ENCODE results near the gene OGFRL1. TPM values are rescaled to one million over a fixed set of nuclear protein-coding genes. Genes with fewer than 3 reads are reported as not detected.

Gene OGFRL1
- total and polyA plus RNA-seq, 2 of the 13 experiments (the other 11 are each of a cell fraction or from before 2014, with no cell fraction given) = 0.26 to 0.80 TPM

DNA sequence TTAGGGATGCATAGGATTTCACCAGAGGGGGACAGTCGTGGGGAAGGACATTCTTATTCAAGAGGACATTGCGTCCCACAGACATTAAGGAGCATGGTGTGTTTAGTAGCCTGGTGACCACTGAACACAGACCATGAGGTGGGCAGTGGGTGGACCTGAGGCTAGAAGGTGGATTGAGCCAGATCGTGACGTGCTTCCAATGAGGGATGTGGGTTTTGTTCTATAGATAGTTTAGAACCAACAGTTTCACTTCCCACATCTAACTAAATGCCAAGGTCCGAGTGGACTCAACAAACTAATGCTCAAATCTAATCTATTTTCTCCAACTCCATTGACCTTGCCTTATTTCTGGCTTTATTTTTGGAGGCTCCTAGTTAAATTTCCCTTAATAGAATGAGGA is 58.5 kb downstream of the OGFRL1 start:
- no peak overlapping the region for H2AFZ ChIP-seq (ENCODE audit: low read length)
- ATAC-seq = no peak
- no peaks in the 10 kb centered on the region for H3K4me1 ChIP-seq (ENCODE audit: insufficient read depth, low read length)
- CTCF ChIA-PET (ENCODE audit: low intra/inter-chr PET ratio, low total read pairs) = no interaction called here
- in situ Hi-C loops (cut with HindIII; ENCODE audit: extremely low pct_ligation_motif_present, low pct_unique_long_range_greater_than_20kb) (no loop called here), intact Hi-C loops (cut with micrococcal nuclease; ENCODE audit: unreplicated experiment) (no loop called here)
- no peaks in the 10 kb centered on the region for H3K9me3 ChIP-seq (ENCODE audit: low read length)
- H3K27me3 ChIP-seq (ENCODE audit: control insufficient read depth in 1 of 2, insufficient read depth in 2 of 2, low read length in 2 of 2) = no peaks in the 10 kb centered on the region
- H3K4me2 ChIP-seq (ENCODE audit: low read depth, low read length) = no peak overlapping the region
- DNase-seq (ENCODE audit: low spot score) = no peak
- FAIRE-seq = no peak
- H3K36me3 ChIP-seq (replicated peaks in 1 of 2; ENCODE audit: control insufficient read depth in 1 of 2, insufficient read depth in 2 of 2, low read length in 2 of 2) = no peaks in the 10 kb centered on the region
- POLR2A ChIA-PET = no interaction called here
- H3K9ac ChIP-seq (ENCODE audit: insufficient read depth, low read depth, low read length) = no peak overlapping the region
- no peak overlapping the region for H3K27ac ChIP-seq (ENCODE audit: extremely low read length, insufficient read depth, low read length)
- BruUV-seq (replicated peaks) = no TSS peak
- H3K4me3 ChIP-seq (replicated peaks in 1 of 3; ENCODE audit: insufficient read depth in 1 of 3, low read depth in 2 of 3, low read length in 3 of 3) = no peak overlapping the region
- no peaks in the 10 kb centered on the region for H4K20me1 ChIP-seq (ENCODE audit: insufficient read depth, low read length)
- 1% methylated on average over 5 of the region's 5 CpGs for WGBS (ENCODE audit: low lambda C conversion rate)
- no peaks in the 10 kb centered on the region for H3K79me2 ChIP-seq (ENCODE audit: insufficient read depth, low read length)
- TF ChIP-seq ZNF263 (CRISPR knock-in tag; IDR thresholded peaks at IDR 0.05) (no peak), NR2F1 (CRISPR knock-in tag; IDR thresholded peaks at IDR 0.05) (no peak), RAD51 (IDR thresholded peaks at IDR 0.05; ENCODE audit: borderline replicate concordance) (no peak), ZFX (CRISPR knock-in tag; IDR thresholded peaks at IDR 0.05; ENCODE audit: low read depth) (no peak), ZNF20 (CRISPR knock-in tag; IDR thresholded peaks at IDR 0.05) (no peak), RFXAP (CRISPR knock-in tag; IDR thresholded peaks at IDR 0.05; ENCODE audit: borderline replicate concordance) (no peak), ZNF331 (CRISPR knock-in tag; IDR thresholded peaks at IDR 0.05) (no peak), ZNF205 (CRISPR knock-in tag; IDR thresholded peaks at IDR 0.05) (no peak), ZNF329 (CRISPR knock-in tag; IDR thresholded peaks at IDR 0.05; ENCODE audit: low read depth) (no peak), ZFP41 (CRISPR knock-in tag; IDR thresholded peaks at IDR 0.05; ENCODE audit: borderline replicate concordance) (no peak), ZNF772 (CRISPR knock-in tag; IDR thresholded peaks at IDR 0.05) (no peak), BHLHE40 (IDR thresholded peaks at IDR 0.05; ENCODE audit: low read length) (no peak)
- TF ChIP-seq, protein P1, sequence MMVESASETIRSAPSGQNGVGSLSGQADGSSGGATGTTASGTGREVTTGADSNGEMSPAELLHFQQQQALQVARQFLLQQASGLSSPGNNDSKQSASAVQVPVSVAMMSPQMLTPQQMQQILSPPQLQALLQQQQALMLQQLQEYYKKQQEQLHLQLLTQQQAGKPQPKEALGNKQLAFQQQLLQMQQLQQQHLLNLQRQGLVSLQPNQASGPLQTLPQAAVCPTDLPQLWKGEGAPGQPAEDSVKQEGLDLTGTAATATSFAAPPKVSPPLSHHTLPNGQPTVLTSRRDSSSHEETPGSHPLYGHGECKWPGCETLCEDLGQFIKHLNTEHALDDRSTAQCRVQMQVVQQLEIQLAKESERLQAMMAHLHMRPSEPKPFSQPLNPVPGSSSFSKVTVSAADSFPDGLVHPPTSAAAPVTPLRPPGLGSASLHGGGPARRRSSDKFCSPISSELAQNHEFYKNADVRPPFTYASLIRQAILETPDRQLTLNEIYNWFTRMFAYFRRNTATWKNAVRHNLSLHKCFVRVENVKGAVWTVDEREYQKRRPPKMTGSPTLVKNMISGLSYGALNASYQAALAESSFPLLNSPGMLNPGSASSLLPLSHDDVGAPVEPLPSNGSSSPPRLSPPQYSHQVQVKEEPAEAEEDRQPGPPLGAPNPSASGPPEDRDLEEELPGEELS (CRISPR knock-in tag; IDR thresholded peaks at IDR 0.05) = no peak
- TF ChIP-seq, protein P2, sequence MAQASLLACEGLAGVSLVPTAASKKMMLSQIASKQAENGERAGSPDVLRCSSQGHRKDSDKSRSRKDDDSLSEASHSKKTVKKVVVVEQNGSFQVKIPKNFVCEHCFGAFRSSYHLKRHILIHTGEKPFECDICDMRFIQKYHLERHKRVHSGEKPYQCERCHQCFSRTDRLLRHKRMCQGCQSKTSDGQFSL (CRISPR knock-in tag; IDR thresholded peaks at IDR 0.05) = no peak
- TF ChIP-seq, protein P3, sequence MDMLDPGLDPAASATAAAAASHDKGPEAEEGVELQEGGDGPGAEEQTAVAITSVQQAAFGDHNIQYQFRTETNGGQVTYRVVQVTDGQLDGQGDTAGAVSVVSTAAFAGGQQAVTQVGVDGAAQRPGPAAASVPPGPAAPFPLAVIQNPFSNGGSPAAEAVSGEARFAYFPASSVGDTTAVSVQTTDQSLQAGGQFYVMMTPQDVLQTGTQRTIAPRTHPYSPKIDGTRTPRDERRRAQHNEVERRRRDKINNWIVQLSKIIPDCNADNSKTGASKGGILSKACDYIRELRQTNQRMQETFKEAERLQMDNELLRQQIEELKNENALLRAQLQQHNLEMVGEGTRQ (IDR thresholded peaks at IDR 0.05; ENCODE audit: low read depth, low read length) = no peak
- TF ChIP-seq, protein P3 (CRISPR knock-in tag; IDR thresholded peaks at IDR 0.05; ENCODE audit: borderline replicate concordance) = no peak
- TF ChIP-seq, protein P4, sequence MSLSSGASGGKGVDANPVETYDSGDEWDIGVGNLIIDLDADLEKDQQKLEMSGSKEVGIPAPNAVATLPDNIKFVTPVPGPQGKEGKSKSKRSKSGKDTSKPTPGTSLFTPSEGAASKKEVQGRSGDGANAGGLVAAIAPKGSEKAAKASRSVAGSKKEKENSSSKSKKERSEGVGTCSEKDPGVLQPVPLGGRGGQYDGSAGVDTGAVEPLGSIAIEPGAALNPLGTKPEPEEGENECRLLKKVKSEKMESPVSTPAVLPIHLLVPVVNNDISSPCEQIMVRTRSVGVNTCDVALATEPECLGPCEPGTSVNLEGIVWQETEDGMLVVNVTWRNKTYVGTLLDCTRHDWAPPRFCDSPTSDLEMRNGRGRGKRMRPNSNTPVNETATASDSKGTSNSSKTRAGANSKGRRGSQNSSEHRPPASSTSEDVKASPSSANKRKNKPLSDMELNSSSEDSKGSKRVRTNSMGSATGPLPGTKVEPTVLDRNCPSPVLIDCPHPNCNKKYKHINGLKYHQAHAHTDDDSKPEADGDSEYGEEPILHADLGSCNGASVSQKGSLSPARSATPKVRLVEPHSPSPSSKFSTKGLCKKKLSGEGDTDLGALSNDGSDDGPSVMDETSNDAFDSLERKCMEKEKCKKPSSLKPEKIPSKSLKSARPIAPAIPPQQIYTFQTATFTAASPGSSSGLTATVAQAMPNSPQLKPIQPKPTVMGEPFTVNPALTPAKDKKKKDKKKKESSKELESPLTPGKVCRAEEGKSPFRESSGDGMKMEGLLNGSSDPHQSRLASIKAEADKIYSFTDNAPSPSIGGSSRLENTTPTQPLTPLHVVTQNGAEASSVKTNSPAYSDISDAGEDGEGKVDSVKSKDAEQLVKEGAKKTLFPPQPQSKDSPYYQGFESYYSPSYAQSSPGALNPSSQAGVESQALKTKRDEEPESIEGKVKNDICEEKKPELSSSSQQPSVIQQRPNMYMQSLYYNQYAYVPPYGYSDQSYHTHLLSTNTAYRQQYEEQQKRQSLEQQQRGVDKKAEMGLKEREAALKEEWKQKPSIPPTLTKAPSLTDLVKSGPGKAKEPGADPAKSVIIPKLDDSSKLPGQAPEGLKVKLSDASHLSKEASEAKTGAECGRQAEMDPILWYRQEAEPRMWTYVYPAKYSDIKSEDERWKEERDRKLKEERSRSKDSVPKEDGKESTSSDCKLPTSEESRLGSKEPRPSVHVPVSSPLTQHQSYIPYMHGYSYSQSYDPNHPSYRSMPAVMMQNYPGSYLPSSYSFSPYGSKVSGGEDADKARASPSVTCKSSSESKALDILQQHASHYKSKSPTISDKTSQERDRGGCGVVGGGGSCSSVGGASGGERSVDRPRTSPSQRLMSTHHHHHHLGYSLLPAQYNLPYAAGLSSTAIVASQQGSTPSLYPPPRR (CRISPR knock-in tag; IDR thresholded peaks at IDR 0.05; ENCODE audit: borderline replicate concordance) = no peak

Measured in HepG2 (cell line).